Mesenchymal stem cell (in vitro differentiated cells and primary cell): ENCODE measurements around the gene ADAM33.

Experiments
- DNase-seq: peaks from one replicate; pipeline ENCODE4 v3.0.0-alpha.2; 2013
- H2AFZ ChIP-seq: one replicate; pipeline ENCODE4 v1.6.1; 2013; ENCODE audit warnings: low read depth, mild to moderate bottlenecking, control low read depth, inconsistent platforms, low read length, moderate library complexity
- H2AK5ac ChIP-seq: 2 replicates; pipeline ENCODE4 v1.6.1; 2013; ENCODE audit warnings: low read length, moderate library complexity, mild to moderate bottlenecking, inconsistent platforms; ENCODE audit not compliant: severe bottlenecking
- H2BK120ac ChIP-seq: one replicate; pipeline ENCODE4 v1.6.1; 2013; ENCODE audit warnings: low read depth, mild to moderate bottlenecking, inconsistent platforms, low read length, moderate library complexity
- H2BK12ac ChIP-seq, 2 experiments: one replicate each; pipeline ENCODE4 v1.6.1; 2013; ENCODE audit warnings: inconsistent platforms in 2 of 2, low read length in 2 of 2, mild to moderate bottlenecking in 2 of 2, moderate library complexity in 2 of 2, control low read depth in 1 of 2
- H2BK15ac ChIP-seq: one replicate; pipeline ENCODE4 v1.6.1; 2013; ENCODE audit warnings: mild to moderate bottlenecking, low read depth, inconsistent platforms; ENCODE audit not compliant: poor library complexity, severe bottlenecking
- H2BK5ac ChIP-seq: 2 replicates; pipeline ENCODE4 v1.6.1; 2013; ENCODE audit warnings: low read depth, mild to moderate bottlenecking, low read length, control low read depth, inconsistent platforms; ENCODE audit not compliant: poor library complexity, severe bottlenecking
- H3K14ac ChIP-seq, 2 experiments: one replicate each; pipeline ENCODE4 v1.6.1; 2013; ENCODE audit warnings: inconsistent platforms in 2 of 2, low read length in 2 of 2, control low read depth in 1 of 2, mild to moderate bottlenecking in 1 of 2, moderate library complexity in 1 of 2
- H3K18ac ChIP-seq, 2 experiments: one replicate each; pipeline ENCODE4 v1.6.1; 2013; ENCODE audit warnings: inconsistent platforms in 2 of 2, low read length in 2 of 2, control low read depth in 1 of 2, low read depth in 1 of 2, mild to moderate bottlenecking in 1 of 2
- H3K23ac ChIP-seq, 2 experiments: one replicate each; pipeline ENCODE4 v1.6.1; 2013; ENCODE audit warnings: inconsistent platforms in 2 of 2, low read length in 2 of 2, mild to moderate bottlenecking in 2 of 2, moderate library complexity in 2 of 2, control low read depth in 1 of 2
- H3K27ac ChIP-seq: 2 replicates; pipeline ENCODE4 v1.5.1; 2013; ENCODE audit warnings: mild to moderate bottlenecking, moderate library complexity, low read length, control low read depth, inconsistent platforms; ENCODE audit not compliant: poor library complexity, severe bottlenecking
- H3K27me3 ChIP-seq, 2 experiments: 2 replicates each; pipeline versions ENCODE4 v1.6.1 to v1.7.0; 2013; ENCODE audit warnings: low read length in 2 of 2, mild to moderate bottlenecking in 2 of 2, moderate library complexity in 2 of 2, control low read depth in 1 of 2, inconsistent platforms in 1 of 2; ENCODE audit not compliant: control insufficient read depth in 1 of 2, insufficient read depth in 1 of 2
- H3K36me3 ChIP-seq, 2 experiments: 2 replicates each; pipeline versions ENCODE4 v1.6.1 to v1.7.0; 2013; ENCODE audit warnings: low read length in 2 of 2, control low read depth in 1 of 2, inconsistent platforms in 1 of 2, low read depth in 1 of 2, mild to moderate bottlenecking in 1 of 2; ENCODE audit not compliant: insufficient read depth in 2 of 2, control insufficient read depth in 1 of 2
- H3K4ac ChIP-seq, 2 experiments: one replicate each; pipeline ENCODE4 v1.6.1; 2013; ENCODE audit warnings: inconsistent platforms in 2 of 2, low read length in 2 of 2, mild to moderate bottlenecking in 2 of 2, moderate library complexity in 2 of 2, control low read depth in 1 of 2, low read depth in 1 of 2
- H3K4me1 ChIP-seq: 2 replicates; pipeline ENCODE4 v1.6.1; 2013; ENCODE audit warnings: low read depth, low read length, control low read depth; ENCODE audit not compliant: control insufficient read depth, insufficient read depth
- H3K4me2 ChIP-seq: 2 replicates; pipeline ENCODE4 v1.6.1; 2013; ENCODE audit warnings: low read length, mild to moderate bottlenecking, inconsistent platforms; ENCODE audit not compliant: poor library complexity, severe bottlenecking
- H3K4me3 ChIP-seq, 2 experiments: 2 replicates each; pipeline versions ENCODE4 v1.5.1 to v1.7.0; 2013; ENCODE audit warnings: low read length in 2 of 2, mild to moderate bottlenecking in 2 of 2, control low read depth in 1 of 2, low read depth in 1 of 2; ENCODE audit not compliant: insufficient read depth in 1 of 2
- H3K79me1 ChIP-seq: replicated peaks from 2 replicates; pipeline ENCODE4 v1.6.1; 2013; ENCODE audit warnings: mild to moderate bottlenecking, control low read depth, low read length, inconsistent platforms; ENCODE audit not compliant: poor library complexity, severe bottlenecking
- H3K9ac ChIP-seq: 2 replicates; pipeline ENCODE4 v1.7.0; 2013; ENCODE audit warnings: mild to moderate bottlenecking, low read length, moderate library complexity
- H3K9me3 ChIP-seq: 2 replicates; pipeline ENCODE4 v1.7.0; 2013; ENCODE audit warnings: mild to moderate bottlenecking, low read length; ENCODE audit not compliant: control insufficient read depth
- H4K8ac ChIP-seq: one replicate; pipeline ENCODE4 v1.6.1; 2013; ENCODE audit warnings: inconsistent platforms, mild to moderate bottlenecking, low read length, moderate library complexity
- H4K91ac ChIP-seq: one replicate; pipeline ENCODE4 v1.6.1; 2013; ENCODE audit warnings: mild to moderate bottlenecking, low read length, inconsistent platforms
- WGBS: methylation state at CpG from one replicate; pipeline ENCODE4 v1.1.7; 2013; ENCODE audit warnings: mixed read lengths; 5-methylcytosine and 5-hydroxymethylcytosine counted together

ADAM33 gene

GRCh38 chr20:3658019-3658715, 23.6 kb downstream of the ADAM33 start:
- Histone ChIP-seq H2BK15ac (no peak overlapping the region), H2AK5ac (no peak overlapping the region), H3K4me2 (no peak overlapping the region), H4K8ac (no peak overlapping the region), H3K27me3 (peaks cover 29 to 58% of the 10 kb centered on the region in 2 experiments), H3K14ac (no peak overlapping the region), H4K91ac (no peak overlapping the region), H3K27ac (no peak overlapping the region), H2AFZ (no peak overlapping the region), H3K18ac (no peak overlapping the region), H3K9ac (no peak overlapping the region), H3K4me1 (peaks cover 11% of the 10 kb centered on the region), H3K23ac (no peak overlapping the region), H3K9me3 (peaks cover 4% of the 10 kb centered on the region), H2BK5ac (no peak overlapping the region), H2BK12ac (no peak overlapping the region), H3K4me3 (no peak overlapping the region), H2BK120ac (no peak overlapping the region), H3K79me1 (no peaks in the 10 kb centered on the region), H3K4ac (no peak overlapping the region), H3K36me3 (no peaks in the 10 kb centered on the region)
- WGBS = 87% methylated on average over 7 of the region's 7 CpGs
- DNase-seq = no peak

DNA sequence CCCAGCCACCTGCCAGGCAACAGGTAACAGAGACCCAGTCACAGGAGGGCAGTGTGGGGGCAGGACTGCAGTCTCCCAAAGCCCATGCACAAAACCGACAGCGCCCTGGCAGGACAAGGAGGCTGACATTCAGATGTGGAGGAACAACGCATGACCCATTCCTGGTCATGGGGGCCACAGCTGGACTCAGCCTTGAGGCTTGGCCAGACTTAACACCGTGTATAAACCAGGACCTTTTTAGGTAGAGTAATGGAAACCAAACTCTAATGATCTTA, 26.7 kb downstream of the ADAM33 start:
- Histone ChIP-seq H4K91ac (no peak overlapping the region), H3K27ac (no peak overlapping the region), H2BK120ac (no peak overlapping the region), H3K79me1 (no peaks in the 10 kb centered on the region), H3K4ac (no peak overlapping the region), H2AFZ (no peak overlapping the region), H3K4me3 (no peak overlapping the region), H2AK5ac (no peak overlapping the region), H3K9ac (no peak overlapping the region), H3K18ac (no peak overlapping the region), H3K4me2 (no peak overlapping the region), H3K9me3 (peaks cover 4% of the 10 kb centered on the region), H3K36me3 (peaks cover 2 to 4% of the 10 kb centered on the region in 2 experiments), H2BK12ac (no peak overlapping the region), H3K23ac (no peak overlapping the region), H2BK15ac (no peak overlapping the region), H2BK5ac (no peak overlapping the region), H3K4me1 (peaks cover 16% of the 10 kb centered on the region), H4K8ac (no peak overlapping the region), H3K27me3 (peaks cover 11 to 30% of the 10 kb centered on the region in 2 experiments), H3K14ac (no peak overlapping the region)
- 81% methylated on average over 4 of the region's 4 CpGs for WGBS
- DNase-seq = no peak

- Histone ChIP-seq H2AFZ (no peak overlapping the region), H3K4ac (no peak overlapping the region), H3K79me1 (no peaks in the 10 kb centered on the region), H3K18ac (no peak overlapping the region), H2BK15ac (no peak overlapping the region), H4K91ac (no peak overlapping the region), H2BK5ac (no peak overlapping the region), H2BK120ac (no peak overlapping the region), H3K4me3 (no peak overlapping the region), H2AK5ac (no peak overlapping the region), H3K14ac (no peak overlapping the region), H4K8ac (no peak overlapping the region), H2BK12ac (no peak overlapping the region), H3K4me2 (no peak overlapping the region), H3K9me3 (peaks cover 4% of the 10 kb centered on the region), H3K27me3 (peaks cover 11 to 25% of the 10 kb centered on the region in 2 experiments), H3K36me3 (peaks cover 6 to 7% of the 10 kb centered on the region in 2 experiments), H3K9ac (no peak overlapping the region), H3K4me1 (peaks cover 16% of the 10 kb centered on the region), H3K23ac (no peak overlapping the region), H3K27ac (no peak overlapping the region)
- DNase-seq = no peak
- WGBS = 86% methylated on average over 17 of the region's 17 CpGs
Observed at GRCh38 chr20:3654326-3655130, 27.3 kb downstream of the ADAM33 start.

- 63% methylated on average over 2 of the region's 2 CpGs for WGBS
Observed at GRCh38 chr20:3653921-3654320, 27.9 kb downstream of the ADAM33 start.

More at GRCh38 chr20:3653921-3654320, 27.9 kb downstream of the ADAM33 start:
- H3K4me3 ChIP-seq = no peak overlapping the region
- H3K27ac ChIP-seq = no peak overlapping the region
- H2BK12ac ChIP-seq = no peak overlapping the region
- H2AFZ ChIP-seq = no peak overlapping the region
- peaks cover 4% of the 10 kb centered on the region for H3K9me3 ChIP-seq
- H3K27me3 ChIP-seq = peaks cover 11 to 19% of the 10 kb centered on the region in 2 experiments
- no peak overlapping the region for H4K8ac ChIP-seq
- peaks cover 16% of the 10 kb centered on the region for H3K4me1 ChIP-seq
- H3K23ac ChIP-seq = no peak overlapping the region
- H4K91ac ChIP-seq = no peak overlapping the region
- H3K9ac ChIP-seq = no peak overlapping the region
- H3K4ac ChIP-seq = no peak overlapping the region
- H2BK120ac ChIP-seq = no peak overlapping the region
- H2AK5ac ChIP-seq = no peak overlapping the region
- H2BK15ac ChIP-seq = no peak overlapping the region
- no peaks in the 10 kb centered on the region for H3K79me1 ChIP-seq
- H3K14ac ChIP-seq = no peak overlapping the region
- peaks cover 10 to 12% of the 10 kb centered on the region in 2 experiments for H3K36me3 ChIP-seq
- no peak for DNase-seq
- H2BK5ac ChIP-seq = no peak overlapping the region
- no peak overlapping the region for H3K18ac ChIP-seq
- H3K4me2 ChIP-seq = no peak overlapping the region
